OCI-LY7 (cell line): ENCODE data around the gene OR51G2.

ENCODE experiments used
- CTCF ChIP-seq: fragments of 200-600 bp; sonication (generic); conservative IDR thresholded peaks from 2 replicates; pipeline ENCODE4 v1.5.1; 2014; ENCODE audit warnings: mild to moderate bottlenecking, antibody characterized with exemption, low read length, moderate library complexity, mixed read lengths
- EZH2phosphoT487 ChIP-seq: fragments of 200-600 bp; sonication (generic); IDR thresholded peaks from 2 replicates; pipeline ENCODE4 v1.6.1; 2018; ENCODE audit warnings: low read depth, borderline replicate concordance, mild to moderate bottlenecking, mixed run types, antibody characterized with exemption, low read length, moderate library complexity, mixed read lengths

GRCh38 chr11:4881860-4882500 is 37.2 kb downstream of the OR51G2 start, which contains the start of gene OR51T1:
- TF ChIP-seq CTCF (no peak), EZH2phosphoT487 (no peak)
